Activated CD4-positive, alpha-beta T cell treated with anti-CD3 and anti-CD28 coated beads for 24 hours (primary cell): ENCODE data around the gene ZCCHC14.
"Not testable (repeated sequence)": the region's sequence is repeated elsewhere in the genome, so short reads cannot be mapped to it uniquely, and the experiment has no call there.

Source experiments
- DNase-seq, 2 donors: peaks; one replicate each; pipeline ENCODE4 v3.0.0-alpha.2; 2020; ENCODE audit warnings: low read depth in 2 of 2

The ZCCHC14 gene

DNA sequence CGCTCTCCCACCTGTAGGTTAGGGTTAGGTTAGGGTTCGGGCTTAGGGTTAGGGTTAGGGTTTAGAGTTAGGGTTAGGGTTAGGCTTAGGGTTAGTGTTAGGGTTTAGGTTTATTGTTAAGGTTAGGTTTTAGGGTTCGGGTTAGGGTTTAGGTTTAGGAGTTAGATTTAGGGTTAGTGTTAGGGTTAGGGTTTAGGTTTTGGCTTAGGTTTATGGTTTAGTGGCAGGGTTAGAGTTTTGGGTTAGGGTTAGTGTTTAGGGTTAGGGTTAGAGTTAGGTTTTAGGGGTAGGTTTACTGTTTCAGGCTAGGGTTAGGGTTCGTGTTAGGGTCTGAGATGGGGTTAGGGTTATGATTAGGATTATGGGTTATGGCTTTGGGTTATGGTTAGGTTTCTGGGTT lies 31.6 kb upstream of the ZCCHC14 start:
- no peak for DNase-seq

DNA sequence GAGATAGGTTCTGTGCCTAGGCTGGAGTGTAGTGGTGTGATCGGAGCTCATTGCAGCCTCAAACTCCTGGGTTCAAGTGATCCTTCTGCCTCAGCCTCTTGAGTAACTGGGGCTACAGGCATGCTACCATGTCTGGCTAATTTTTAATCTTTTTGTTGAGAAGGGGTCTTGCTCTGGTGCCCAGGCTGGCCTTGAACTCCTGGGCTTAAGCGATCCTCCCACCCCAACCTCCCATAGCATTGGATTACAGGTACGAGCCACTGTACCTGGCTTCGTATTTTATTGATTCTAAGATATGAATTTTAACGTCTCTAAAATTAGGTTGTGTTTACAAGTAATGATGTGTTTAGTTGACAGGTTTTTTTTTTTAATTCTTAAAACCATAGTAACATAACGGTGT lies 30.8 kb upstream of the ZCCHC14 start:
- DNase-seq: not testable (repeated sequence)

- DNase-seq: not testable (repeated sequence)
These were observed 28.9 kb upstream of the ZCCHC14 start for GRCh38 chr16:87521764-87522163.

DNA sequence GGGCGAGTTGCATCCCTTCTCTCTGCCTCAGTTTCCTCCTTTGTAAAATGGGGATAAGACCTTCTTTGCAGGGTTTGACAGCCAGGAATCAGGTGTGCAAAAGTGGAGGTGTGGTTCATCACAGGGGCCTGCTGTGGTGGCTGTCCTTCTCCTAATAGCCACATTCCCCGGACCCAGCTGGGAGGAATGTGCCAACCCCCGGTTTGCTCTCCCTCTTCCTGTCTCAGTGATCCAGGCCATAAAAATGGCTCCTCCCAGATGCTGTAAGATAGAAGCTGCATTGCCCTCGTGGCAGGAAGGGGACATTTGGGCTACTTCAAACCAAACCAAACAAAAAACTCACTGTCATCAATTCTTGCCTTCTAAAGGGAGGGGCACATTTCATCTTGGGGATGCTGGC lies 26.3 kb upstream of the ZCCHC14 start:
- not testable (repeated sequence) for DNase-seq

GRCh38 chr16:87518430-87519051 lies 25.7 kb upstream of the ZCCHC14 start:
- DNase-seq: not testable (repeated sequence)

GRCh38 chr16:87517610-87518429 lies 25.0 kb upstream of the ZCCHC14 start:
- not testable (repeated sequence) for DNase-seq

DNA sequence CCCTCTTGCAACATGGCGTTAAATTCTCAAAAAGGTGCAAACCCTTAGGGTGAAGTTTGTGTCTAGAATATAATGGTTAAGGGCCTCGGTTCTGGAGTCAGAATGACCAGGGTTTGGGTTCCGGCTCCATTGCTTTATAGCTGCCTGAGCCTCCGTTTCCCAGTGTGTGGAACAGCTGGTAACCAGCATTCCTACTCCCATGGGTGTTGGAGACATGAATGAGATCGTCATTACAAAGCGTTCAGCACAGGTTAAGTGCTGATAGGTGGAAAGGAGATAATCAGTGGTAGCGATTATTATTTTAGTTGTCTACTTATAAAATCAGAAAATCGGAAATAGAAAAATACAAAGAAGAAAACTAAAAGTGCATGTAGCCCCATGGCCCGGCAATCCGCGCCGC lies 23.5 kb upstream of the ZCCHC14 start:
- no peak for DNase-seq

DNA sequence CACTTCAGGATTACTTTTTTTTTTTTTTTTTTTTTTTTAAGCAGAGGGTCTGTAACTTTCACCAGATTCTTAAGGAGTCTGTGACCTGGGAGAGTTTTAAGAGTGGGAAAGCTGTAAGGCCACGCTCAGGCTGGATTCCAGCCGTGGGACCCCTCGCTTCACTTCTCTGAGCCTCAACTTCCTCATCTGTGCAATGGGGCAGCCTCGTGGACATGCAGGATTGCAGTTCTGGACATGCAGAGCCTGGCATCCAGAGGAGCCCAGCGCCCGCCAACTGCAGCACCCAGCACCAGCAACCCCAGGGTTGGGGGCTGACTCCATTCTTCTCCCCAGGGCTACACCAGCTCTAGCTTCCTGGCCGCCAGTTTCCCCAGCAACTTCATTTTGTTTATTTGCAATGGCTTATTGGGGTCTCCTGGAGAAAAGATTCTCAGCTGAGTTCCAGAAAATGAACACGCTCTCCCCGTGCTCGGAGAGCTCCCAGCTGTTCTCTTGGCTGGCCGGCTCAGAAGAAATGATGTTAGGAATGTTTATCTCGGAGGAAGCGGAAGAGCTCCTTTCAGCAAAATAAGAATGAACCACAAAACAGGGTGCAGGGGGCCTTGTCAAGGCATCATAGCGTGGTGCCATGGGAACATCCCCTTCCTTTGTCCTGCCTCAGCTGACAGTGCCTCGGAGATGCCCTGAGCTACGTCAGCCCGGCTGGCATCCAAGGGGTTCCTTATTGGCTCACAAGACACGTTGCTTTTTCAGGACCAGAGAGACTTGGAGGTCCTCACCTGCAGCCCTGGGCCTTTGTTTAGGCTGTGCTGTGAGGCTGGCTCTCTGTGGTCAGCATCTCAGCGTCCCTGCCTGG lies 22.9 kb upstream of the ZCCHC14 start:
- no peak for DNase-seq

DNA sequence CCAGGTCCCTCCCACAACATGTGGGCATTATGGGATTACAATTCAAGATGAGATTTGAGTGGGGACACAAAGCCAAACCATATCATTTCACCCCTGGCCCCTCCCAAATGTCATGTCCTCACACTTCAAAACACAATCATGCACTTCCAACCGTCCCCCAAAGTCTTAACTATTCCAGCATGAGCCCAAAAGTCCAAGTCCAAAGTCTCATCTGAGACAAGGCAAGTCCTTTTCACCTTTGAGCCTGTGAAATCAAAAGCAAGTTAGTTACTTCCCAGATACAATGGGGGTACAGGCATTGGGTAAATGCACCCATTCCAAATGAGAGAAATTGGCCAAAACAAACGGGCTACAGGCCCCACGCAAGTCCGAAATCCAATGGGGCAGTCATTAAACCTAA lies 17.0 kb upstream of the ZCCHC14 start:
- not testable (repeated sequence) for DNase-seq

DNA sequence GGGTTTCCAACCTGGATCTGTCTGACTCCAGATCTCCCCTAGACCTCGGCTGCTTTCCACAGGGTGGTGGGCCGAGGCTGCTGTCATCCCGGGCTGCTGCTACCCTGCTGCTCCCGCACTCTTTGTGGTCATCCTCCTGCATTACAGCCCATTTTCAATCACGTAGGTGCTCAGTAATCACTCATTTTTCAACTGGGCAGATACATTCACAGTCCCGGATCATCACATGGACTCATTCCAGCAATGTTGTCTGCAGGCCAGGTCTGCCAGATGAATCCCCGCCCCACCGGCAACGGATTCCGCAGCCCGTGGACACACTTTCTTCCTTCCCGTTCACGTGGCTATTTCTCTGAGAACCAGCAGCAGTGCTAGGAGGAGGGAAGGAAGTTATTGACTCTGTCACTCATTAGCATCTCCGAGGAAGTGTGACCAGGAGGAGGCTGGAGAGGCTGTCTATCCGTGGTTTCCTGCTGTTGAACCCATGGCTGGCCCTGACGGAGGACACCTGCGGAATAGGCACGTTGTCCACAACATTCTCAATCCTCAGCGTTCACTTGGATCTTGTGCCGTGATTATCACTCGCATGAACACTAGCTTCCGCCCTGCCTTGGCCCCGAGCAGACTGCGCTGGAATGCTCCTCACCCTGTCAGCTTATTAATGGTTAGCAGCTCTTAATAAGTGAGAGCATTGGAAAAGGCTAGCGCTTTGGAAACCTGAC lies 14.7 kb upstream of the ZCCHC14 start:
- DNase-seq: no peak

- DNase-seq: no peak
These were observed 13.9 kb upstream of the ZCCHC14 start for GRCh38 chr16:87506423-87507350.

DNA sequence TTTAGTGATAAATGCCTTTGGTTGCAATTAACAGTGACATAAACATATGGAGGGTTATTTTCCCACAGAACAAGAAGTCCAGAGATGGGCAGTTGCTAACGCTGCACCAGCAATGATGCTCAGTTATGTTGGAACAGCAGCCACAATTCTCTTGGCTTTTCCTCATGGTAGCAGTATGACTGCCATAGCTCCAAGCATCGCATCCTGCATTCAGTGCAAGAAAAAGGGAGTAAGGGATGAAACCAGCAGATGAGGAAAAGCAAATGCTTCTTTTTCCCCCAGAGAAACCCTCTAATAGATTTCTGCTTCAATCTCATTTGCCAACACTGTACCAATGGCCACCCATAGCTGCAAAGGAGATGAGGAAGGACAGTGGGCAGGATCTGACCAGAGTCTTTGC lies 13.0 kb upstream of the ZCCHC14 start:
- DNase-seq: no peak

DNA sequence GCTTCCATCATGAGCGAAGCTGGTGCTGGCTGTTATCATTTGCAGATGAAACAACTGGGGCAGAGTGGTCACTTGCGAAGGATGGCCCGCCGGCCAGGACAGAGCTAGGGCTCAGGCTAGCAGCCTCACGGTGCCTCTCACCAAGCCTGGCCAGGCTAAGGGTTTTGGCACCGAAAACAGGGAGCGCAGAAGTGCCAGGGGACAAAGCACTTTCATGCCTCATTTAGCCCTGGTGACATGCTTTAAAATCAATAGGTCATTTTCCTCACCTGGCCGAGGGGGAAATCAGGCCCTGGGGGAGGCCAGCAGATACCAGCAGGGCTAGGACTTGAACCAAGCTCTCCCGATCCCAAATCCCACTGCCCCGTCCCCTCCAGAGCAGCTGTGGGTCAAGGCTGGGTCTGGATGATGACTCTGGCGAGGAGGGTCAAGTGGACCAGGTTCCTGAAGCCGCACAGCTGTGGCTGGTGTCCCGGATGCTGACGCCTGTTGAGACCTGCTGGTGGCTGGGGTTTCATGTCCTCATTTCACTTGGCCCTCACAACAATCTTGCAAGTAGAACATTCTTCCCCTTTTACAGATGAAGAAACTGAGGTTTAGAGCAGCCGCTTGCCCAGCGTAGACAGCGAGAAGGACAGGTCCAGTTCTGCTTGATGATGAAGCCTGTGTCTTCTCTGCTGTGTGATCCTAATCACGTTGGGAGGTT lies 10.6 kb upstream of the ZCCHC14 start:
- not testable (repeated sequence) for DNase-seq

GRCh38 chr16:87502308-87502969 lies 9.6 kb upstream of the ZCCHC14 start:
- DNase-seq: no peak

DNA sequence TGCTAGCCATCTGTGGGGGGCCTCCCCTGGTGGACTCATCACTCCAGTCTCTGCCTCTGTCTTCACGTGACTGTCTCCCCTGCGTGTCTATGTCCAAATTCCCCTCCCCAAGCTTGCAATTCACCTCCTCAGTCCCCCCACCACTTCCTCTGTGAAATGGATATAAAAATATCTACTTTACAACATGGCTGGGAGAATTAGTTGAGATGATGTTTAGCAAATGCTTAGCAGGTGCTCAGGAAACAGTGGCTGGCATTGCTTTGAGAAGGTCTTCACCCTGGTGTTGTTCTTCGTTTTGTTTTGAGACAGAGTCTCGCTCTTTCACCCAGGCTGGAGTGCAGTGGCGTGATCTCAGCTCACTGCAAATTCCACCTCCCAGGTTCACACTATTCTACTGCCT lies 8.3 kb upstream of the ZCCHC14 start:
- no peak for DNase-seq

- DNase-seq: no peak
These were observed 6.3 kb upstream of the ZCCHC14 start for GRCh38 chr16:87499189-87499486.

DNA sequence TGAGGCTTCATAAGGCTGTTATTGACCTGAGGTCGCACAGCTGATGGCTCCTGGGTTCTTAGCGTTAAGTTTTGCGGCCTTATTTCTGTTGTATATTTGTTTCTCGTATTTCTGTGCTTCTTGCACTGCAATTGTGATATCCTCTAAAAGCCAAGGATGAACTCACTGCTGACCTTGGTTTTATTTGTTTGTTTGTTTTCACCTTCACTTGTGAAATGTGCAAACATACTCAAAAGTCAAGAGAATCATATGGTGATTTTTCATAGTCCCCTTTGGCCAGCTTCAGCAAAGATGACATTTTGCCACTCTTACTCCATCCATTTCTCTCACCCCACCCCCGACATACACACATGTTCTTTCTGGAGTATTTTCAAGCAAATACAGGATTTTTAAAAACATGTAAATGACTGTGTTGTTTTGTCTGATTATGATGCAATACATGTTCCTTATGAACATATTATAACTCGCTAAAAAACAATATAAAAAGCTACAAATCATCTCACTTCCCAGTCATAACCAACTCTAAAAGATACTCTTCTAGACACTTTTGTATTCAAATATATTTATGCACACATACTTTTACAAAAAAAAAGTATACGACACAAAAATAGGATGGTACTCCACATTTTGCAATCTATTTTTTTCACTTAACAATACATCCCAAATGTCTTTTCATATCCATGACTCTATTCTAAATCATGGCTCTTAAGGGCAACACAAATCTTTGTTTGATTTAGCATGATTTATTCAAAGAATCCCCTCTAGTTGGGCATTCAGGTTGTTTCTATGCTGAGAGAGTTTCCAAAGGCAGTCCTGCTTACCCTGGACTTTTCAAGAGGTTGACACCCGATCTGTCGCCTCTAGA lies 5.7 kb upstream of the ZCCHC14 start:
- no peak for DNase-seq

GRCh38 chr16:87497767-87498290 lies 5.0 kb upstream of the ZCCHC14 start:
- not testable (repeated sequence) for DNase-seq
